Stimulated activated CD4-positive, alpha-beta T cell treated with anti-CD3 and anti-CD28 coated beads, Interleukin-1b, Interleukin-23, amount 100 ng/mL, for 4 hours (primary cell): ENCODE measurements around the gene RPL3.

Experiments used
- DNase-seq, 2 donors: peaks; one replicate each; pipeline ENCODE4 v3.0.0-alpha.2; 2020; ENCODE audit warnings: low read depth in 2 of 2

The RPL3 gene

DNA sequence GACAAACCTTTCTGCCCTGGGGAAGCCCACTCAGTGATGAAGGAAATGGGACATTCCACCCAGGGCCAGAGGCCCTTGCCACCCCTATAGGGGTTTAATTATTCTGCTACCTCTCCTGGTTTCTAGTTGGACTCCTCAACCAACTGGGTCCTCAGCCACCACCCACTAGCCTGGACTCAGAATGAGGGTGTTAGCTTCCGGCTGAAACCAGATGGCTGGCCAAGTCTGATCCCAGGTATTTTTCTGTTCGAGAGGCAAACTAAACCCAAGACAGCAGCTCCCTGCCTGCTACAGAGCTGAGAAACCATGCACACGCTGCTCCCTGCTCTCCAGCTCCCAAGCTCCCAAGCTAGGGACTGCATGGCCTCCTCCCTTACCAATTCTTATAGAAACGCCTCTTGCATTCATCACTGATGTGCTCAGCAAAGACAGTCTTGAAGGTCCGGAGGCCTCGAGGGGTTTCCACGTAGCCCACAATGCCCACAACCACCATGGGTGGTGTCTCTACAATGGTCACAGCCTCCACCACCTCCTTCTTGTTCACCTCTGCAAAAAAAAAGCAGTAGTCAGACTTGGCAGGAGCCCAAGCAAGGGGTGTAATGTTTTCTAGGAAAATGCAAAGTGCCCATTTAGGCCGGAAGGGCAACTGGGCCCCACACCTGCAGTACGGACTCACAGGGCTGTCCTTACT is 2.2 kb downstream of the RPL3 start:
- DNase-seq, result no peak

- DNase-seq, result peak; percentile 62 to 63
These were observed 2.9 kb downstream of the RPL3 start for GRCh38 chr22:39316440-39317083.

DNA sequence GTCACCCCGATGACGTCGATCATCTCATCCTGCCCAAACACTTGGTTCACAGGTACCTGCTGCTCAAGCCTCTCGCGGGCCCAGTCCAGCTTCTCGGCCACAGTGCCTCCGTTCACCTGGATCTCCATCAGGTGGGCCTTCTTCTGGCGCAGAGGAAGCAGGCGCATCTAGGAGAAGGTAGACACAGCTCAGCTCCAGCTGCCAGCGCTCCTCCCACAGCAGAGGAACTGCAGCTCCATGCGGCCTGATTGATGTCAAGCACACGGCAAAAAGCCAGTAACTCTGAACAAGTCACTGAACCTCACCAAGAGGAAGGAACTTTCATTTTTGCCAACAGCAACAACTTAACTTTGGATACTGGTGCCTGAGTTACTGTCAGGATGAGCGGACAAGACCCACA is 4.0 kb downstream of the RPL3 start:
- no peak for DNase-seq

- DNase-seq, result no peak
These were observed 5.0 kb downstream of the RPL3 start for GRCh38 chr22:39314251-39314971.

DNA sequence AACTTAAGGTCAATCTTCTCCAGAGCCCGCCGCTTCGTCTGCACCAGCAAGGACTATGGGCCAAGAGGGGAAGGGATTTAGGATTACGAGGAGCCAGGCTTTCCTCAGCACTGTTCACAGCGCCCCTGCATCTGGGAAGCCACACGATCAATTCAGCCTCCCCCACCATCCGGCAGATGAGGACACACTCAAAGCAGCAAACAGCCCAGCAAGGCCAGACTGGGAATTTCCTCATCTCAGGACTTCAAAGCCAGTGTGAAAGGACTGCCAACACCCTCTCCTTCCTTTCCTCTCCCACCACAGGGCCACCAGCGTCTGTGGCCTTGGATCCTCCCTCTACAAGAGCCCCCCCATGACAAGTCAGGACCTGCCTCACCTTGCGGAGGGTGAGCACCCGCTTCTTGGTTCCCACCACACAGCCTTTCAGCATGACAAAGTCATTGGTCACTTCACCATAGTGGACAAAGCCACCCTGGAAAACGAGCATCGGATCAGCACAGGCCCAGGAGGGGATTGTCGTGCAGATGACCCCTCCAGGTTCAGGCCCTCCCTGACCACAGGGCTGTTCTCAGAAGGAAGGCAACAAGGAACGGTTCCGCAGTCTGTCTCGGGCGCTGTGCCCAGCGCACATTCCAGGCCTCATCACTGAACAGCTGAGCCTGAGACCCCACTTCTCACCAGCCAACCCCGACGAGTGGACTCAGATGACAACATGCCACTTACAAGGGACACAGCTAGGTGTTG is 6.0 kb downstream of the RPL3 start:
- DNase-seq, result no peak

DNA sequence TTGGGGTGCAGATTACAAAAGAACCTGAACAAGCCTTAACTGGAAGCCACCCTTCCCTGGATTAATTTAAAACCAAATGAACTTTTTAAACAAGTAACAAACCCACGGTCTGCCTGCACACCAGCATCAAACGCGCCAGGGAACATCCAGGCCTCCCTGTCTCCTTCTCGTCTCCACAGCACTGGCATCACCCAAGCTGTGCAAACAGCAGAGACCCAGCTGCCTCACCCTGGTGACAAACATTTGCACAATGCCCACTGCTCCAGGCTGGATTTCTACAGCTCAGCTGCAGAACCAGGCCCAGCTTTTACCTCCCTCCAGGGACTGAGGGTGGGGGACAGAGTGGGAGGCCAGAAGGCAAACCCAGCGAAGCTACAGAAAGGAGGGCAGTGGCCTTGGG is 7.0 kb downstream of the RPL3 start:
- DNase-seq, result no peak

GRCh38 chr22:39311592-39312400 is 7.6 kb downstream of the RPL3 start:
- DNase-seq, result no peak

- no peak for DNase-seq
These were observed 9.3 kb downstream of the RPL3 start for GRCh38 chr22:39309881-39310714.

DNA sequence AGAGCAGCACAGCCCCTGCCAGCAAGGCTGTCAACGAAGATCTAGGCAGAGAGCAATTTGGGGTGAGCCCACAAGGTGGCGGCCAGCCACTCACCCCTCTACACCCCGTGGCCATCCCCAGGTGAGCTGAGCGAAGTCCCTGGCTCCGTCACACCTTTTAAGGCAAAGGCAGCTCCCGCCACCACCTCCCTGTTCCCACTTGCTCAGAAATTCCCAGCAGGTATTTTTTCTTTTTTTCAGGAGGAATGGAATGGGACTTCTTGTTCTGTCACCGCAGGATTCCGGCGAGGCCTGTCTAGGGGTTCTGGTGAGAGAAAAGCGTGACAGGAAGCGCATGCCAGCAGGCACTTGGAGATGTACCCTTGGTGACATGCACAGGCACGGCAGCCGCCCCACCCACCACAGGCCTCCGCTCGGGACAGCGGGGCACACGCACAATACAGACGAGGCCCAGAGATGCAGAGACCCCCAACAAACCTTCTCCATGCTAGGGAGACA is 10.0 kb downstream of the RPL3 start:
- DNase-seq, result no peak

- DNase-seq, result no peak
These were observed 10.6 kb downstream of the RPL3 start for GRCh38 chr22:39308614-39309363.

GRCh38 chr22:39306456-39307361 is 12.7 kb downstream of the RPL3 start:
- DNase-seq, result peak in 1 of 2 donors; percentile 40

- no peak for DNase-seq
These were observed 15.3 kb downstream of the RPL3 start for GRCh38 chr22:39303892-39304671.

- DNase-seq, result no peak
These were observed 16.1 kb downstream of the RPL3 start for GRCh38 chr22:39303358-39303757.

DNA sequence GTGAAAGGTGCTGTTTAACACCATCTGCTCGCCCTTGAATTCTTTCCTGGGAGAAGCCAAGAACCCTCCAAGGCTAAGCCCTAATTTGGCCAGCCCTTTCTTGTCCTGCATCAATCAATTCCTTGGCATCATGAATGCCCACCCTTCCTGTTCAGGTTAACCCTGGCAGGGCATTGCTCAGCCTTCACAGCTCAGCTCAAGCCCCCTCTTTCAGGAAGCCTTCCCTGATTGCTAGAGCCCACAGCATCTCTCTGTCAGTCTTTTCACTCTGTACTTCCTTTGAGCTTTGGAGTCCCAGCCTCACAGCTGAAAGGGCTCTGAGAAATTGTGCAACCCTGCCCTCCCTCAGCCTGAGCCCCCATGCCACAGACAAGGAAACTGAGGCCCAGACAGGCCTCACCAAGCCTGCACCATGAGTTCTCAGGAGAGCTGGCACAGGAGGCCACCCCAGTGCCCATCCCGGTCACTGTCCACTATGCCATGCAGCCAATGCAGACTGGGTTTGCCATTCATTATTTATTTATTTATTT is 16.9 kb downstream of the RPL3 start:
- no peak for DNase-seq

- no peak for DNase-seq
These were observed 17.5 kb downstream of the RPL3 start for GRCh38 chr22:39301926-39302325.

DNA sequence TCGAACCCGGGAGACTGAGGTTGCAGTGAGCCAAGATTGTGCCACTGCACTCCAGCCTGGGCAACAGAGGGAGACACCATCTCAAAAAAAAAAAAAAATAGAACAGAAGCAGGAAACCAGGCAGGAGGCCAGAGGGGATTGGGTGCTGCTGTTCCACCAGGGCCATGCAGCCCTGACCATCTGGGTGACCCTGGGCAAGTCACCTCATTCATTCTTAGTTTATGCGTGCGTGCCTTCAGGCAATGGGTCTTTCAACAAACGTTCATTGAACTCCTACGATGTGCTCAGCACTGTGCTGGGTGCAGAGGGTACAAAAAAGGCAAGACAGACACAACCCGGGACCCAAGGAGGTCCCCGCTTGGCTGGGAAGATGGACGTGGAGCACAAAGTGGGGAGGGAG is 18.3 kb downstream of the RPL3 start:
- DNase-seq, result no peak

DNA sequence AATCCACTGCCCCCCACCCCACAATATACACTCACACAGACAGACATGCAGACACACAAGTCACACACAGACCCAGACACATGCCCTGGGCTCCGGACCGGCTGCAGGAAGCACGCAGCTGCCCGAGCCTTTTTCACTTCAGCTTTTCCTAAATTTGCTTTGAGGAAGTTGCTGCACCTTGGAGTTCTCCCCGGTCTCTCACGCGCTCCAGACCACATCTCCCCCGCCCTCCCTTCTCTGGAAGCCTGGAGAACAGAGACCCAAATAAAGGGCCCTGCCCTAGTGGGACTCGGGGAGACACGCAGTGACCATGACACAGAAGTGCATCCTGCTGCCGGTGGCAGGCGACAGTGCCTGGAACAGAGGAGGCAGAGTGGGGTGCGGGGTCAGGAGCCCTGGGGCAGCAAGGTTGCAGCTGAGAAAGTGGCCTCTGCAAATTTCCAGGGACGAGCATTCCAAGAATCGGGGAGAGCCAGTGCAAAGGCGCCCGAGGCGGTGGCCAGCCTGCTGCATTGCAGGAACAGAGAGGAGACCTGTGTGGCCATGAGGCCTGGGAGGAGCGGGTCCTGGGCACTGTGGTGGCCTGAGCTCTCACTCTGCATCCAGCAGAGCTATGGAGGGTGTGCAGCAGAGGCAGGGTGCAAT is 19.1 kb downstream of the RPL3 start:
- DNase-seq, result no peak
